ENCODE measurements around the gene TIMM10B. TPM values are rescaled to one million over a fixed set of nuclear protein-coding genes. Genes with fewer than 3 reads are reported as not detected.

The TIMM10B gene
- total and polyA plus RNA-seq, 7 donors = 24.9 to 47.4 (median 37.7) TPM

DNA sequence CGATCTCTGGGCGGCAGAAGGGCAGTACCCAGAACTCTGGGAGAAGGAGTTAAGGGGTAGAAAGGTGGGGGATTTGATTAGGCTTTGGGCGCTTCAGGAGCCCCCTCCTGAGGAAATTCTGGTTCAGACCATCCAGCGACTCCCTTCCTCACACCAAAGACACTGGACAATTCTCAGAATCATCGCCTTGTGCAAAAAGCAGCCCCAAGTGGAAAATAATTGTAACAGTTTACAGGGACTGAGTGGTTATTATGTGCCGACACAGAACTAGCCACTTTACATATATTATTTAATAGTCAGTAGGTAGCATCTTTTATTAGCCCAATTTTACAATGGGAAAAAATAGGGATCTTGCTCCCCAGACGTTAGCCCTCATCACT is 6.9 kb upstream of the TIMM10B start:
- 14 to 34% methylated on average over 7 of the region's 7 CpGs for WGBS, 2 donors

DNA sequence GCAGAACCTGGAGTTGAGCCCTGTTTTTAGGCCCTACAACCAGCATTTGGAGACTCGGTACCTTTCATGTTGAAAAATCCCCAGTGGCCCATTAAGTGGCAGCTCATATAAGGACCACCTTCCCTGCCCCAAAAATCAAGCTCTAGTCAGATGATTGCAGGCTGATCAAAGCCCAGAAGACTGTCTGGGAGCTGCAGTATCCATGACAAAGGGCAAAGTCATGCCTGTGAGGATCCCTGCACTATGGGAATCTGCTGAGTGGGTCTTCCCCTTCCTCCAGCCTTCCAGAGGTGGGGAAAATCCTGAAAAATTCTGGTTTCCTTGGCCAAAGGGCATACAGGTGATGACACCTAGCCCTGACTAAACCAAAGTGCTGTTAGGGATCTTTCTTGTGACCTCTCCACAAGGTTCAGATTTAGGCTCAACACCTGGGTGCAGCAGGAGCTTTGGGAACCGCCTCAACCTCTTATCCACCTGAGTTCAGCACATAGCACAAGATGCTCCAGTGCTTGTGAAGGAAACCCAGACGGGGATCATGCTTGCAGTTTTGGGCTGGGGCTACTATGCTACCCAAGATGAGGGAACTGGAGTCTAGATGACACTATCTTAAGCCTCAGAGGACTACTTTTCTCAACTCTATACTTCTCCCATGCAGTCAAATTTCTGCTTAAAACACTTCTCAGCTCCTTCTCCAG is 6.3 kb upstream of the TIMM10B start:
- Histone ChIP-seq H3K9me3 (no peaks in the 10 kb centered on the region), H3K27me3 (no peaks in the 10 kb centered on the region), H3K36me3 (peaks cover 9 to 27% (median 15%) of the 10 kb centered on the region in 4 donors), H3K4me1 (peaks cover 0 to 42% (median 26%) of the 10 kb centered on the region in 4 donors), H3K4me3 (no peak overlapping the region), H3K27ac (peak overlapping the region; percentile 88 to 98 (median 96))
- TF ChIP-seq EP300 (IDR thresholded peaks at IDR 0.05) (no peak), POLR2AphosphoS5 (IDR thresholded peaks at IDR 0.05) (no peak), POLR2A (IDR thresholded peaks at IDR 0.05) (no peak)
- TF ChIP-seq, protein P1, sequence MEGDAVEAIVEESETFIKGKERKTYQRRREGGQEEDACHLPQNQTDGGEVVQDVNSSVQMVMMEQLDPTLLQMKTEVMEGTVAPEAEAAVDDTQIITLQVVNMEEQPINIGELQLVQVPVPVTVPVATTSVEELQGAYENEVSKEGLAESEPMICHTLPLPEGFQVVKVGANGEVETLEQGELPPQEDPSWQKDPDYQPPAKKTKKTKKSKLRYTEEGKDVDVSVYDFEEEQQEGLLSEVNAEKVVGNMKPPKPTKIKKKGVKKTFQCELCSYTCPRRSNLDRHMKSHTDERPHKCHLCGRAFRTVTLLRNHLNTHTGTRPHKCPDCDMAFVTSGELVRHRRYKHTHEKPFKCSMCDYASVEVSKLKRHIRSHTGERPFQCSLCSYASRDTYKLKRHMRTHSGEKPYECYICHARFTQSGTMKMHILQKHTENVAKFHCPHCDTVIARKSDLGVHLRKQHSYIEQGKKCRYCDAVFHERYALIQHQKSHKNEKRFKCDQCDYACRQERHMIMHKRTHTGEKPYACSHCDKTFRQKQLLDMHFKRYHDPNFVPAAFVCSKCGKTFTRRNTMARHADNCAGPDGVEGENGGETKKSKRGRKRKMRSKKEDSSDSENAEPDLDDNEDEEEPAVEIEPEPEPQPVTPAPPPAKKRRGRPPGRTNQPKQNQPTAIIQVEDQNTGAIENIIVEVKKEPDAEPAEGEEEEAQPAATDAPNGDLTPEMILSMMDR (IDR thresholded peaks at IDR 0.05) = no peak
- DNase-seq = no peak
- WGBS, 2 donors = 55 to 76% methylated on average over 3 of the region's 3 CpGs
- intact Hi-C loops (cut with DNase I) = loop anchor here (5.0 to 10.0 kb wide), 3 partner anchors 58 to 790 kb away; partner anchors contain the start of genes APBB1, FHIP1B, TRIM22 and TRIM5

More for the DNA sequence above, 6.9 kb upstream of the TIMM10B start:
- Histone ChIP-seq H3K27me3 (no peaks in the 10 kb centered on the region), H3K27ac (peak overlapping the region; percentile 88 to 98 (median 96)), H3K9me3 (no peaks in the 10 kb centered on the region), H3K4me1 (peaks cover 0 to 40% (median 26%) of the 10 kb centered on the region in 4 donors), H3K36me3 (peaks cover 9 to 27% (median 15%) of the 10 kb centered on the region in 4 donors), H3K4me3 (peak overlapping the region; percentile 49 to 85 (median 82))
- DNase-seq = no peak
- intact Hi-C loops (cut with DNase I) = loop anchor here (5.0 to 10.0 kb wide), 3 partner anchors 57 to 790 kb away; partner anchors contain the start of genes APBB1, FHIP1B, TRIM22 and TRIM5
- TF ChIP-seq, protein P1 (IDR thresholded peaks at IDR 0.05) = no peak
- TF ChIP-seq POLR2AphosphoS5 (IDR thresholded peaks at IDR 0.05) = no peak
- TF ChIP-seq POLR2A (IDR thresholded peaks at IDR 0.05) = no peak
- TF ChIP-seq EP300 (IDR thresholded peaks at IDR 0.05) = no peak

DNA sequence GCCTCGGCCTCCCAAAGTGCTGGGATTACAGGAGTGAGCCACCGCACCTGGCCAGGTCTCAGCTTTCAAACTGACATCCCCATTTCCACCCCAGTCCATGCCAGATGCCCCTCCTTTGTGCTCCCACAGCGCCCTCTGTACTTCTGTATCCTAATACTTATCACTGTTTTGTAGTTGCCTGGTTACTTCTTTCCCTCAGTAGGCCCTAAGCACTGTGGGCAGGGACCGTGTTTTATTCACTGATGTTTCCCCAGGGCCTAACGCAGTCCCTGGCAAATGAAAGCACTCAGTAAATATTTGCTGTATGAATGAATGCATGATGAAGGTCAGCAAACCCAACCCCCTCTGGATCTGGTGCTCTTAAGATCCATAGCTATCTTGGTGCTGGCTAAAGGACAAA is 5.4 kb upstream of the TIMM10B start:
- intact Hi-C loops (cut with DNase I) = loop anchor here (10.0 kb wide), 1 partner anchor 791 kb away; the partner anchor contains the start of genes TRIM22 and TRIM5
- 47 to 76% methylated on average over 5 of the region's 5 CpGs for WGBS, 2 donors
- no peak overlapping the region for H3K27ac ChIP-seq

DNA sequence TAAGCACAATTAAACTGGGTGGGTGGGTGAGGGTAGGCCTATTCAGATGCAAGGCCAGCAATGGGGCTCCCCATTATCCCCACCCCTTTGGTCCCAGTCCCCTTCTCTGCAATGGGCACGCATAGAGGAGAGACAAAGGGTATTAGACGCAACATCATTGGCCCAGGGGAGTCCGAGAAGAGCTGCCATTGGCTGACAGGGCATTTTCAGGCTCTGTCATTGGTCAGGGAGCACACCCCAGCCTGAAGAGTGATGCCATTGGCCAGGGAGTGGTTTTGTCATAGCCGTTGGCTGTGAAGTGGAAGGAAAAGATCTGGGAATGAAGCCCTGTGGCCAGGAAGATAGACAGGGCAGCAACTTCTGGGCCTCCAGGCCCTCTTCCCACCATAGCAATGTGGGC is 4.7 kb upstream of the TIMM10B start:
- TF ChIP-seq POLR2AphosphoS5 (IDR thresholded peaks at IDR 0.05) = no peak
- DNase-seq = no peak
- 95 to 98% methylated on average over 4 of the region's 4 CpGs for WGBS, 2 donors
- H3K9me3 ChIP-seq = no peaks in the 10 kb centered on the region
- no peaks in the 10 kb centered on the region for H3K27me3 ChIP-seq
- intact Hi-C loops (cut with DNase I) = loop anchor here (10.0 kb wide), 1 partner anchor 792 kb away; the partner anchor contains the start of genes TRIM22 and TRIM5
- peaks cover 9 to 27% (median 15%) of the 10 kb centered on the region in 4 donors for H3K36me3 ChIP-seq
- no peak overlapping the region for H3K27ac ChIP-seq
- no peak overlapping the region for H3K4me3 ChIP-seq
- peaks cover 0 to 54% (median 34%) of the 10 kb centered on the region in 4 donors for H3K4me1 ChIP-seq

More for the DNA sequence above, 5.4 kb upstream of the TIMM10B start:
- Histone ChIP-seq H3K9me3 (no peaks in the 10 kb centered on the region), H3K36me3 (peaks cover 9 to 27% (median 15%) of the 10 kb centered on the region in 4 donors), H3K27me3 (no peaks in the 10 kb centered on the region), H3K4me1 (peaks cover 0 to 52% (median 35%) of the 10 kb centered on the region in 4 donors), H3K4me3 (no peak overlapping the region)
- no peak for DNase-seq
- TF ChIP-seq, protein P1 (IDR thresholded peaks at IDR 0.05) = no peak
- TF ChIP-seq POLR2A (IDR thresholded peaks at IDR 0.05) = no peak

DNA sequence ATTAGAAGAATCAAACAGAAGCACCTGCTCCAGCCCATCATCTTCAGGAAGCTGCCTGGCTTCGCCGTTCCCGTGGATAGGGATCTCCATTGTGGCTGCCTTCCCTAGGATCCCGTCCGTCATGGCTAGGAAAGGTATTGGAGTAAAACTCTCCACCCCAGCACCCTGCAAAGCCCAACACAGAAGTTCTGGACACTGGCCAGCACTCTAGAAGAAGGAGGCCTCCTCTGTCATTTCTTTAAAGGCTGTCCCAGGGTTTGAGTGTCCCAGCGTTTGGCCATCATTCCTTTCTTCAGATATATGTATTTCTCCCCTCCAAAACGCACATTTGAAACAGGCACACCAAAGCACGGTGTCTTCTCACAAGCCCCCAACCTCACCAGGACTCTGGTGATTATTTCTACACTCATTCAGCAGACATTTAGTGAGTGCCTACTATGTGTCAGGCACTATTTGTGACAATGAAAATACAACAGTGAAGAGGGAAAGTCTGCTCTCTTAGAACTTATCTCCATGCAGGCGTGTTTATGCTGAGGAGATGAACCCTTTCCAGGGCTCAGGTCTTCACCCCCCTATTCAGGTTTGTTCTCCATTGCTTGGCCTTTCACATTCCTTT is 894 bp upstream of the TIMM10B start:
- H3K4me3 ChIP-seq = peak overlapping the region; percentile 67 to 84 (median 79)
- peaks cover 0 to 41% (median 29%) of the 10 kb centered on the region in 4 donors for H3K4me1 ChIP-seq
- 51 to 74% methylated on average over 9 of the region's 9 CpGs for WGBS, 2 donors
- no peaks in the 10 kb centered on the region for H3K27me3 ChIP-seq
- H3K9me3 ChIP-seq = no peaks in the 10 kb centered on the region
- intact Hi-C loops (cut with DNase I) = loop anchor here (2.0 to 5.0 kb wide), 3 partner anchors 122 to 202 kb away; partner anchors contain the start of genes ILK, MRPL17 and RRP8
- peaks cover 9 to 56% (median 24%) of the 10 kb centered on the region in 4 donors for H3K36me3 ChIP-seq
- DNase-seq = no peak
- peak overlapping the region; percentile 88 to 94 (median 91) for H3K27ac ChIP-seq
- TF ChIP-seq POLR2A (IDR thresholded peaks at IDR 0.05) (no peak), POLR2AphosphoS5 (IDR thresholded peaks at IDR 0.05) (no peak), EP300 (IDR thresholded peaks at IDR 0.05) (no peak)
- TF ChIP-seq, protein P1 (IDR thresholded peaks at IDR 0.05) = no peak

Data from sigmoid colon (tissue), 7 donors.